H1 (cell line): ENCODE measurements around the gene MX1. TPM values are rescaled to one million over a fixed set of nuclear protein-coding genes. Genes with fewer than 3 reads are reported as not detected.

Experiments used
- BRCA1 ChIP-seq: IDR thresholded peaks from 2 replicates; pipeline ENCODE4 v1.6.1; 2012; ENCODE audit warnings: low read depth, low read length, improper control_type of control experiment
- E2F6 ChIP-seq: IDR thresholded peaks from 2 replicates; pipeline ENCODE4 v1.6.1; 2012; ENCODE audit warnings: inconsistent platforms
- NANOG ChIP-seq: IDR thresholded peaks from 2 replicates; pipeline ENCODE4 v1.6.1; 2011; ENCODE audit warnings: low read length, low read depth, mild to moderate bottlenecking, inconsistent platforms; ENCODE audit not compliant: insufficient read depth, poor library complexity, severe bottlenecking
- SRF ChIP-seq: IDR thresholded peaks from 2 replicates; pipeline ENCODE4 v1.6.1; 2011; ENCODE audit warnings: mild to moderate bottlenecking, low read depth, low read length, moderate library complexity
- TBP ChIP-seq: IDR thresholded peaks from 2 replicates; pipeline ENCODE4 v1.6.1; 2011; ENCODE audit warnings: low read depth, low read length, improper control_type of control experiment
- polyA plus RNA-seq, 7 experiments: library from polyadenylated mRNA; depleted of rRNA in 3 of 7; stranded (reverse) in 5 of 7; unstranded in 2 of 7; fragments of >200 nt in 5 of 7; fragments of 200-250 nt in 2 of 7; gene quantifications; 1 replicate in 5 of 7; 2 replicates in 1 of 7; 4 replicates in 1 of 7; pipeline versions ENCODE4 v1.2.1 to v1.2.3, GENCODE V29; 2011 to 2013; ENCODE audit warnings: missing spikeins in 2 of 7, mixed read lengths in 2 of 7
- total RNA-seq: library from RNA; stranded (reverse); fragmentation: NEBNext Ultra II Directional; extraction: Animal tissue kit (Norgen Biotek cat#: 25700); gene quantifications from 2 replicates; pipeline ENCODE4 v1.2.1, GENCODE V29; 2021

The MX1 gene
- total and polyA plus RNA-seq, 2 of the 8 experiments (the other 6 are each of a cell fraction or from before 2014, with no cell fraction given): 3.8 to 5.7 TPM

- TF ChIP-seq E2F6: no peak
- no peak for TF ChIP-seq NANOG
- TF ChIP-seq SRF: no peak
- TF ChIP-seq BRCA1: no peak
- no peak for TF ChIP-seq TBP
Measured at GRCh38 chr21:41483415-41483814, 57.4 kb downstream of the MX1 start (continued).
